H1 (cell line): ENCODE measurements around the gene HADHA. TPM values are rescaled to one million over a fixed set of nuclear protein-coding genes. Genes with fewer than 3 reads are reported as not detected.

Experiments
- CTCF ChIA-PET: fragments of 300-600 bp; sonication (Branson Sonifier 250); formaldehyde crosslinking; loops from one replicate; lab custom pipeline; 2021; ENCODE audit not compliant: partially characterized antibody; lab: Charles Lee
- POLR2A ChIA-PET: fragments of 300-600 bp; sonication (Branson Sonifier 250); formaldehyde crosslinking; loops from one replicate; lab custom pipeline; 2021; ENCODE audit warnings: inconsistent platforms; ENCODE audit not compliant: partially characterized antibody; lab: Charles Lee
- DNase-seq, 2 experiments: peaks; one replicate each; pipeline versions ENCODE4 v3.0.0 to v3.0.0-alpha.2; 2010 to 2022; ENCODE audit warnings: low spot score in 2 of 2, low read depth in 1 of 2, mixed read lengths in 1 of 2
- FAIRE-seq: peaks from 2 replicates; lab custom pipeline; 2011; peaks lifted over from hg19 to GRCh38; lab: Jason Lieb, UNC
- H2AFZ ChIP-seq: 2 replicates; pipeline ENCODE4 v1.8.1; 2012; ENCODE audit warnings: low read length, inconsistent platforms
- H2AK5ac ChIP-seq: 2 replicates; pipeline ENCODE4 v1.6.1; 2013; ENCODE audit warnings: low read depth, low read length
- H2BK120ac ChIP-seq: replicated peaks from 2 replicates; pipeline ENCODE3; 2013; ENCODE audit warnings: low read depth, low read length, inconsistent platforms
- H2BK12ac ChIP-seq: 2 replicates; pipeline ENCODE4 v1.6.1; 2013; ENCODE audit warnings: low read depth, low read length
- H2BK15ac ChIP-seq: 2 replicates; pipeline ENCODE4 v1.6.1; 2013; ENCODE audit warnings: low read length
- H2BK20ac ChIP-seq: 2 replicates; pipeline ENCODE4 v1.6.1; 2013; ENCODE audit warnings: low read length
- H2BK5ac ChIP-seq: 2 replicates; pipeline ENCODE4 v1.6.1; 2013; ENCODE audit warnings: low read depth, low read length
- H3K14ac ChIP-seq: 2 replicates; pipeline ENCODE4 v1.6.1; 2013; ENCODE audit warnings: inconsistent platforms; ENCODE audit not compliant: insufficient read length
- H3K18ac ChIP-seq: 2 replicates; pipeline ENCODE4 v1.6.1; 2013; ENCODE audit warnings: low read length; ENCODE audit errors: extremely low read depth
- H3K23ac ChIP-seq: 2 replicates; pipeline ENCODE4 v1.6.1; 2013; ENCODE audit warnings: inconsistent platforms; ENCODE audit not compliant: insufficient read length
- H3K23me2 ChIP-seq: 2 replicates; pipeline ENCODE4 v1.6.1; 2013; ENCODE audit warnings: low read depth, low read length
- H3K27ac ChIP-seq: 2 replicates; pipeline ENCODE4 v1.6.1; 2011; ENCODE audit warnings: low read depth, low read length, inconsistent platforms
- H3K27me3 ChIP-seq, 4 experiments: replicated peaks in 1 of 4; 1 replicate in 1 of 4; 2 replicates in 3 of 4; pipeline versions ENCODE4 v1.6.1 to v1.8.1; 2011 to 2013; ENCODE audit warnings: low read length in 3 of 4, mild to moderate bottlenecking in 3 of 4, inconsistent platforms in 2 of 4, mixed read lengths in 2 of 4, moderate library complexity in 1 of 4; ENCODE audit not compliant: control insufficient read depth in 3 of 4, insufficient read depth in 3 of 4; ENCODE audit errors: extremely low read depth in 1 of 4
- H3K36me3 ChIP-seq, 4 experiments: 2 replicates each; pipeline versions ENCODE4 v1.6.1 to v1.8.1; 2011 to 2013; ENCODE audit warnings: mild to moderate bottlenecking in 4 of 4, low read length in 3 of 4, moderate library complexity in 2 of 4, control low read depth in 1 of 4, inconsistent platforms in 1 of 4; ENCODE audit not compliant: insufficient read depth in 4 of 4, control insufficient read depth in 2 of 4
- H3K4ac ChIP-seq: replicated peaks from 2 replicates; pipeline ENCODE3; 2013; ENCODE audit warnings: low read length, low read depth, mixed read lengths, inconsistent platforms; ENCODE audit not compliant: insufficient read length
- H3K4me1 ChIP-seq, 4 experiments: replicated peaks in 1 of 4; 1 replicate in 1 of 4; 2 replicates in 3 of 4; pipeline versions ENCODE4 v1.6.1 to v1.8.1; 2011 to 2013; ENCODE audit warnings: low read length in 3 of 4, inconsistent platforms in 2 of 4, mixed read lengths in 1 of 4; ENCODE audit not compliant: insufficient read depth in 4 of 4, control insufficient read depth in 3 of 4
- H3K4me2 ChIP-seq, 2 experiments: 2 replicates each; pipeline versions ENCODE4 v1.6.1 to v1.8.1; 2011 to 2013; ENCODE audit warnings: low read depth in 2 of 2, low read length in 2 of 2, control low read depth in 1 of 2, inconsistent platforms in 1 of 2, mild to moderate bottlenecking in 1 of 2; ENCODE audit not compliant: insufficient read depth in 1 of 2
- H3K4me3 ChIP-seq, 4 experiments: fragments of 200-600, 300-600 bp in 1 of 4; sonication (generic), shearing (Covaris generic), sonication (Bioruptor Twin) in 1 of 4; 2 replicates each; pipeline versions ENCODE4 v1.5.1 to v1.8.1; 2011 to 2016; ENCODE audit warnings: low read length in 4 of 4, low read depth in 3 of 4, control low read depth in 2 of 4, inconsistent platforms in 2 of 4, mild to moderate bottlenecking in 2 of 4, mixed read lengths in 1 of 4, moderate library complexity in 1 of 4; ENCODE audit not compliant: insufficient read depth in 2 of 4; ENCODE audit errors: extremely low read depth in 1 of 4
- H3K56ac ChIP-seq: replicated peaks from 2 replicates; pipeline ENCODE3; 2013; ENCODE audit warnings: low read depth, mild to moderate bottlenecking, mixed read lengths, low read length, inconsistent platforms; ENCODE audit not compliant: insufficient read length
- H3K79me1 ChIP-seq: 2 replicates; pipeline ENCODE4 v1.6.1; 2013; ENCODE audit warnings: low read depth, low read length, control low read depth
- H3K79me2 ChIP-seq, 2 experiments: 2 replicates each; pipeline versions ENCODE4 v1.6.1 to v1.8.1; 2012 to 2013; ENCODE audit warnings: low read length in 2 of 2, mild to moderate bottlenecking in 2 of 2, inconsistent platforms in 1 of 2; ENCODE audit not compliant: insufficient read depth in 2 of 2, control insufficient read depth in 1 of 2
- H3K9ac ChIP-seq, 4 experiments: replicated peaks in 1 of 4; 1 replicate in 1 of 4; 2 replicates in 3 of 4; pipeline versions ENCODE4 v1.6.1 to v1.8.1; 2011 to 2013; ENCODE audit warnings: low read depth in 3 of 4, low read length in 3 of 4, control low read depth in 2 of 4, mild to moderate bottlenecking in 2 of 4, moderate library complexity in 2 of 4, inconsistent platforms in 1 of 4; ENCODE audit errors: extremely low read depth in 1 of 4
- H3K9me3 ChIP-seq, 2 experiments: 2 replicates each; pipeline versions ENCODE4 v1.6.1 to v1.8.1; 2012 to 2013; ENCODE audit warnings: mild to moderate bottlenecking in 2 of 2, moderate library complexity in 2 of 2, control low read depth in 1 of 2, inconsistent platforms in 1 of 2, low read depth in 1 of 2, low read length in 1 of 2, mixed read lengths in 1 of 2; ENCODE audit not compliant: insufficient read depth in 2 of 2
- H4K20me1 ChIP-seq, 2 experiments: replicated peaks in 1 of 2; 2 replicates each; pipeline versions ENCODE3 to v1.8.1; 2011 to 2013; ENCODE audit warnings: inconsistent platforms in 2 of 2, low read length in 2 of 2, mild to moderate bottlenecking in 1 of 2; ENCODE audit not compliant: insufficient read depth in 2 of 2, control insufficient read depth in 1 of 2
- H4K5ac ChIP-seq: 2 replicates; pipeline ENCODE4 v1.6.1; 2013; ENCODE audit warnings: low read length, low read depth, mixed read lengths, inconsistent platforms; ENCODE audit not compliant: insufficient read length
- H4K8ac ChIP-seq: 2 replicates; pipeline ENCODE4 v1.8.0; 2013; ENCODE audit warnings: mild to moderate bottlenecking, moderate library complexity, low read length, inconsistent platforms; ENCODE audit not compliant: insufficient read depth; ENCODE audit errors: extremely low read depth
- H4K91ac ChIP-seq: replicated peaks from 2 replicates; pipeline ENCODE3; 2013; ENCODE audit warnings: low read length, mixed read lengths, inconsistent platforms; ENCODE audit not compliant: insufficient read length
- JUN ChIP-seq: IDR thresholded peaks from 2 replicates; pipeline ENCODE4 v1.6.1; 2011; ENCODE audit warnings: low read depth, mild to moderate bottlenecking, improper control_type of control experiment, low read length
- KDM1A ChIP-seq: fragments of 200-600, 300-600 bp; sonication (generic); IDR thresholded peaks from 2 replicates; pipeline ENCODE4 v1.7.1; 2016; ENCODE audit warnings: mild to moderate bottlenecking, low read length, borderline replicate concordance
- KDM4A ChIP-seq: IDR thresholded peaks from one replicate; pipeline ENCODE4 v1.7.1; 2012; ENCODE audit warnings: low read depth, mild to moderate bottlenecking, moderate library complexity, low read length, inconsistent platforms; ENCODE audit not compliant: severe bottlenecking
- NRF1 ChIP-seq: IDR thresholded peaks from 2 replicates; pipeline ENCODE4 v1.6.1; 2011; ENCODE audit warnings: mild to moderate bottlenecking, low read depth, low read length, improper control_type of control experiment
- RFX5 ChIP-seq: IDR thresholded peaks from 2 replicates; pipeline ENCODE4 v1.6.1; 2011; ENCODE audit warnings: low read depth, low read length, improper control_type of control experiment, borderline replicate concordance
- RNF2 ChIP-seq: fragments of 200-900, 300-1000 bp; sonication (generic); IDR thresholded peaks from 2 replicates; pipeline ENCODE4 v1.7.1; 2016; ENCODE audit warnings: borderline replicate concordance, low read depth, mild to moderate bottlenecking, antibody characterized with exemption, low read length; ENCODE audit not compliant: poor library complexity, severe bottlenecking; ENCODE audit errors: missing control alignments
- SIRT6 ChIP-seq: IDR thresholded peaks from one replicate; pipeline ENCODE4 v1.7.1; 2012; ENCODE audit warnings: low read length, inconsistent platforms
- TEAD4 ChIP-seq: IDR thresholded peaks from 2 replicates; pipeline ENCODE4 v1.6.1; 2012; ENCODE audit warnings: low read depth, low read length, inconsistent platforms, mixed read lengths
- WGBS, 2 experiments: shearing (Covaris generic) in 1 of 2; methylation state at CpG; one replicate each; pipeline versions ENCODE4 v1.1.6 to v1.1.7; 2013 to 2015; ENCODE audit warnings: low lambda C conversion rate in 2 of 2, mixed read lengths in 2 of 2, inconsistent platforms in 1 of 2, low coverage in 1 of 2, missing lambda C conversion rate in 1 of 2; ENCODE audit not compliant: insufficient replicate concordance in 2 of 2, insufficient coverage in 1 of 2, insufficient read length in 1 of 2; ENCODE audit errors: extremely low coverage in 1 of 2, missing lambda C conversion rate in 1 of 2; 5-methylcytosine and 5-hydroxymethylcytosine counted together
- polyA plus RNA-seq, 7 experiments: library from polyadenylated mRNA; depleted of rRNA in 3 of 7; stranded (reverse) in 5 of 7; unstranded in 2 of 7; fragments of >200 nt in 5 of 7; fragments of 200-250 nt in 2 of 7; gene quantifications; 1 replicate in 5 of 7; 2 replicates in 1 of 7; 4 replicates in 1 of 7; pipeline versions ENCODE4 v1.2.1 to v1.2.3, GENCODE V29; 2011 to 2013; ENCODE audit warnings: missing spikeins in 2 of 7, mixed read lengths in 2 of 7
- total RNA-seq: library from RNA; stranded (reverse); fragmentation: NEBNext Ultra II Directional; extraction: Animal tissue kit (Norgen Biotek cat#: 25700); gene quantifications from 2 replicates; pipeline ENCODE4 v1.2.1, GENCODE V29; 2021
- TF ChIP-seq, protein P1 (sequence below), 3 experiments: IDR thresholded peaks; 1 replicate in 2 of 3; 2 replicates in 1 of 3; pipeline versions ENCODE4 v1.5.1 to v1.6.1; 2011; ENCODE audit warnings: low read length in 3 of 3, mild to moderate bottlenecking in 3 of 3, inconsistent platforms in 2 of 3, low read depth in 1 of 3, moderate library complexity in 1 of 3; ENCODE audit not compliant: insufficient read depth in 1 of 3; ENCODE audit errors: control extremely low read depth in 1 of 3

HADHA gene
- total and polyA plus RNA-seq, 2 of the 8 experiments (the other 6 are each of a cell fraction or from before 2014, with no cell fraction given) = 64.6 to 131 TPM

DNA sequence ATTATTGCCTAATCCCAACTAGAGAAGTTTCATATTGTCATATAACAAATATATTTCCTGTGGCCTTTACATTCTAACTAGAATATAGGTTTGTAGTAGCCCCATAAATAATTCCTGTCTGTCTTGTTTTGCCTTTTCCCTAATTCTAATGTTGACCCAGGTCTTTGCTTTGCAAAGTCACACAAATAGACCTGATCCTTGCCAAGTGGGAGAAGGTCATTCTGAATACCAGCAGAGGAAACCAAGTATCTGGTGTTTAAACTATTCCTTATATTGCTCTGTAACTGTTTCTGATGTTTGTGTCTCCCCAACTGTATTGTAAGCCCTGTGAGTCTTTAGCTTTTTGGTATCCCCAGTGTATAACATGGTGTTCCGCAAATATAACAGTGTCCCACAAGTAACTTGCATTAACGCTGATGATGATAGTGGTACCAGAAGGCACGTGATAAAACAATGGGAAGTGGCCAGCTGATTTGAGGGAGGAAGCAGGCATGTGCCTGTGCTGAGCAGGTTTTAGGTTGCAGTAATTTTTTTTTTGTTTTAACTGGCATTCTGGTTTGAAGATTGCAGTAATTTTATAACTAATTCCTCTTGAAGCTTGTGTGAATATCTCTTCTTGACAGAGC is 11.4 kb upstream of the HADHA start:
- 93% methylated on average over 3 of the region's 3 CpGs; no CpG with 5 or more reads in 1 of the 2 experiments for WGBS, 2 experiments
- no peak overlapping the region for H3K56ac ChIP-seq
- H2BK20ac ChIP-seq = no peak overlapping the region
- no peak overlapping the region for H2BK12ac ChIP-seq
- no peaks in the 10 kb centered on the region for H3K23me2 ChIP-seq
- H3K18ac ChIP-seq = no peak overlapping the region
- peaks cover 0 to 4% (median 0%) of the 10 kb centered on the region in 4 experiments; a peak in 4 of 8 replicates for H3K36me3 ChIP-seq
- no peaks in the 10 kb centered on the region for H3K27me3 ChIP-seq
- CTCF ChIA-PET = no interaction called here
- H2BK5ac ChIP-seq = no peak overlapping the region
- H2BK120ac ChIP-seq = no peak overlapping the region
- H2AFZ ChIP-seq = no peak overlapping the region
- no peak overlapping the region for H4K91ac ChIP-seq
- FAIRE-seq = no peak
- no peak overlapping the region for H3K23ac ChIP-seq
- no peak overlapping the region for H3K9ac ChIP-seq
- peaks cover 0 to 3% of the 10 kb centered on the region in 2 experiments for H4K20me1 ChIP-seq
- H3K4me3 ChIP-seq = no peak overlapping the region
- no peak overlapping the region for H2BK15ac ChIP-seq
- H3K79me1 ChIP-seq = peaks cover 2% of the 10 kb centered on the region; the same call in 1 of the 2 replicates
- H3K27ac ChIP-seq = no peak overlapping the region
- no peak overlapping the region for H4K5ac ChIP-seq
- H3K9me3 ChIP-seq = no peaks in the 10 kb centered on the region
- peaks cover 0 to 16% of the 10 kb centered on the region in 2 experiments; a peak in 2 of 4 replicates for H3K79me2 ChIP-seq
- H4K8ac ChIP-seq = no peak overlapping the region
- H2AK5ac ChIP-seq = no peak overlapping the region
- no peak overlapping the region for H3K14ac ChIP-seq
- POLR2A ChIA-PET = no interaction called here
- H3K4me2 ChIP-seq = no peak overlapping the region
- H3K4ac ChIP-seq = no peak overlapping the region
- H3K4me1 ChIP-seq = no peaks in the 10 kb centered on the region
- DNase-seq = no peak
- TF ChIP-seq TEAD4 (no peak), JUN (no peak), SIRT6 (no peak), KDM4A (no peak), RFX5 (no peak), RNF2 (no peak), NRF1 (no peak), KDM1A (no peak)
- TF ChIP-seq, protein P1, sequence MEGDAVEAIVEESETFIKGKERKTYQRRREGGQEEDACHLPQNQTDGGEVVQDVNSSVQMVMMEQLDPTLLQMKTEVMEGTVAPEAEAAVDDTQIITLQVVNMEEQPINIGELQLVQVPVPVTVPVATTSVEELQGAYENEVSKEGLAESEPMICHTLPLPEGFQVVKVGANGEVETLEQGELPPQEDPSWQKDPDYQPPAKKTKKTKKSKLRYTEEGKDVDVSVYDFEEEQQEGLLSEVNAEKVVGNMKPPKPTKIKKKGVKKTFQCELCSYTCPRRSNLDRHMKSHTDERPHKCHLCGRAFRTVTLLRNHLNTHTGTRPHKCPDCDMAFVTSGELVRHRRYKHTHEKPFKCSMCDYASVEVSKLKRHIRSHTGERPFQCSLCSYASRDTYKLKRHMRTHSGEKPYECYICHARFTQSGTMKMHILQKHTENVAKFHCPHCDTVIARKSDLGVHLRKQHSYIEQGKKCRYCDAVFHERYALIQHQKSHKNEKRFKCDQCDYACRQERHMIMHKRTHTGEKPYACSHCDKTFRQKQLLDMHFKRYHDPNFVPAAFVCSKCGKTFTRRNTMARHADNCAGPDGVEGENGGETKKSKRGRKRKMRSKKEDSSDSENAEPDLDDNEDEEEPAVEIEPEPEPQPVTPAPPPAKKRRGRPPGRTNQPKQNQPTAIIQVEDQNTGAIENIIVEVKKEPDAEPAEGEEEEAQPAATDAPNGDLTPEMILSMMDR (IDR thresholded peaks at IDR 0.05; ENCODE audit: control extremely low read depth in 1 of 3, insufficient read depth in 1 of 3, low read depth in 1 of 3, low read length in 3 of 3) = no peak
